KMS-11 (cell line): ENCODE results near the gene CHCHD6.

Experiments used
- H2AFZ ChIP-seq: fragments of 200-600 bp; sonication (generic); 2 replicates; pipeline ENCODE4 v1.6.1; 2016; ENCODE audit warnings: antibody characterized with exemption, mixed run types, low read depth
- H3K27ac ChIP-seq: fragments of 200-600 bp; sonication (generic); 2 replicates; pipeline ENCODE4 v1.6.1; 2016; ENCODE audit warnings: mild to moderate bottlenecking, mixed run types
- H3K27me3 ChIP-seq: fragments of 200-600 bp; sonication (generic); 2 replicates; pipeline ENCODE4 v1.6.1; 2017; ENCODE audit warnings: mild to moderate bottlenecking, low read depth, mixed run types, moderate library complexity; ENCODE audit not compliant: insufficient read depth
- H3K36me3 ChIP-seq: fragments of 200-600 bp; sonication (generic); 2 replicates; pipeline ENCODE4 v1.6.1; 2017; ENCODE audit warnings: mild to moderate bottlenecking, mixed run types; ENCODE audit not compliant: insufficient read depth
- H3K4me1 ChIP-seq: fragments of 200-600 bp; sonication (generic); 2 replicates; pipeline ENCODE4 v1.6.1; 2016; ENCODE audit warnings: mild to moderate bottlenecking, low read depth, mixed run types; ENCODE audit not compliant: poor library complexity, severe bottlenecking
- H3K4me2 ChIP-seq: fragments of 200-600 bp; sonication (generic); 2 replicates; pipeline ENCODE4 v1.7.0; 2016; ENCODE audit warnings: mild to moderate bottlenecking, mixed run types
- H3K4me3 ChIP-seq: fragments of 200-600 bp; sonication (generic); IDR thresholded peaks from 2 replicates; pipeline ENCODE4 v1.6.1; 2017; ENCODE audit warnings: low read depth, low read length, mixed read lengths; ENCODE audit not compliant: insufficient read depth
- H3K79me2 ChIP-seq: fragments of 200-600 bp; sonication (generic); 2 replicates; pipeline ENCODE4 v1.6.1; 2016; ENCODE audit warnings: low read depth, mixed run types; ENCODE audit not compliant: insufficient read depth
- H3K9ac ChIP-seq: fragments of 200-600 bp; sonication (generic); 2 replicates; pipeline ENCODE4 v1.6.1; 2016; ENCODE audit warnings: mild to moderate bottlenecking, mixed run types
- H4K20me1 ChIP-seq: fragments of 200-600 bp; sonication (generic); 2 replicates; pipeline ENCODE4 v1.6.1; 2016; ENCODE audit warnings: mild to moderate bottlenecking, mixed run types; ENCODE audit not compliant: insufficient read depth
- TF ChIP-seq, protein P1 (sequence below): fragments of 200-600 bp; sonication (generic); conservative IDR thresholded peaks from 2 replicates; pipeline ENCODE4 v1.6.1; 2017; ENCODE audit warnings: low read depth, mild to moderate bottlenecking, antibody characterized with exemption, low read length, moderate library complexity, mixed read lengths

Gene CHCHD6

DNA sequence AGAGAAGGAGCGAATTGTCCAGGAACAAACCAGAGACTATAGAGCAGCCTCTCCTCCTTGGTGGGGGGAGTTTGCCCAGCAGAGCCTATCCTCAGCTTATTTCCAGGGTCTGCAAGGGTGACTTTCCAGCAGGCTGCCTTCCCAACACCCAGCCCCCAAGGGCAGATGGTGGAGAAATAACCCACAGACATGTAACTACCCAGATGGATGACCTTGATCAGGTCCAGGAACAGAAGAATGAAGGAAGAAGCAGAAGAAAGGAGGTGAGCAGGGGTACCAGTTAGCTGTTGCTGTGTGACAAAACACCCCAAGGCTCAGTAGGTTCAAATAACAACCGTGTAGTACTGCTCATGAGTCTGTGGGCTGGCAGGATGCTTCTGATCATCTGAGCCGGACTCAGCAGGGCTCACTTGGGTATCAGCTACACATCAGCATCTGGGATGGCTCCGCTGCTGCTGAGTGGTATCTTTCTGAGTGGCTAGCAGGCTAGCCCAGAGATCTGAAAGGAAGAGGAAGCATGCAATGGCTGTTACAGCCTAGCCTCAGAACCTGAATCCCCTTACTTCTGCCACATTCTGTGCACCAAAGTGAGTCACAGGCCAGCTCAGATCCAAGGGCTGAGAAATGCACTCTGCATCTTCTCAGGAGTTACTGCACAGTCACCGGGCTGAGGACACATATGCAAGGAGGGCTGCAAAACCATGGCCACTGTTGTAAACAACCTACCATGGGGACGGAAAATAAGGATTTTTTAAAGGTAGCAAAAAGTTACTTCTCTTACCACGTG is 26.9 kb upstream of the CHCHD6 start:
- no peaks in the 10 kb centered on the region for H4K20me1 ChIP-seq
- no peaks in the 10 kb centered on the region for H3K36me3 ChIP-seq
- H3K4me1 ChIP-seq = peaks cover 6% of the 10 kb centered on the region
- H3K4me3 ChIP-seq = no peak overlapping the region
- H2AFZ ChIP-seq = no peak overlapping the region
- H3K9ac ChIP-seq = no peak overlapping the region
- H3K79me2 ChIP-seq = no peaks in the 10 kb centered on the region
- no peak overlapping the region for H3K27ac ChIP-seq
- H3K27me3 ChIP-seq = no peaks in the 10 kb centered on the region
- H3K4me2 ChIP-seq = no peak overlapping the region
- TF ChIP-seq, protein P1, sequence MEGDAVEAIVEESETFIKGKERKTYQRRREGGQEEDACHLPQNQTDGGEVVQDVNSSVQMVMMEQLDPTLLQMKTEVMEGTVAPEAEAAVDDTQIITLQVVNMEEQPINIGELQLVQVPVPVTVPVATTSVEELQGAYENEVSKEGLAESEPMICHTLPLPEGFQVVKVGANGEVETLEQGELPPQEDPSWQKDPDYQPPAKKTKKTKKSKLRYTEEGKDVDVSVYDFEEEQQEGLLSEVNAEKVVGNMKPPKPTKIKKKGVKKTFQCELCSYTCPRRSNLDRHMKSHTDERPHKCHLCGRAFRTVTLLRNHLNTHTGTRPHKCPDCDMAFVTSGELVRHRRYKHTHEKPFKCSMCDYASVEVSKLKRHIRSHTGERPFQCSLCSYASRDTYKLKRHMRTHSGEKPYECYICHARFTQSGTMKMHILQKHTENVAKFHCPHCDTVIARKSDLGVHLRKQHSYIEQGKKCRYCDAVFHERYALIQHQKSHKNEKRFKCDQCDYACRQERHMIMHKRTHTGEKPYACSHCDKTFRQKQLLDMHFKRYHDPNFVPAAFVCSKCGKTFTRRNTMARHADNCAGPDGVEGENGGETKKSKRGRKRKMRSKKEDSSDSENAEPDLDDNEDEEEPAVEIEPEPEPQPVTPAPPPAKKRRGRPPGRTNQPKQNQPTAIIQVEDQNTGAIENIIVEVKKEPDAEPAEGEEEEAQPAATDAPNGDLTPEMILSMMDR = no peak

DNA sequence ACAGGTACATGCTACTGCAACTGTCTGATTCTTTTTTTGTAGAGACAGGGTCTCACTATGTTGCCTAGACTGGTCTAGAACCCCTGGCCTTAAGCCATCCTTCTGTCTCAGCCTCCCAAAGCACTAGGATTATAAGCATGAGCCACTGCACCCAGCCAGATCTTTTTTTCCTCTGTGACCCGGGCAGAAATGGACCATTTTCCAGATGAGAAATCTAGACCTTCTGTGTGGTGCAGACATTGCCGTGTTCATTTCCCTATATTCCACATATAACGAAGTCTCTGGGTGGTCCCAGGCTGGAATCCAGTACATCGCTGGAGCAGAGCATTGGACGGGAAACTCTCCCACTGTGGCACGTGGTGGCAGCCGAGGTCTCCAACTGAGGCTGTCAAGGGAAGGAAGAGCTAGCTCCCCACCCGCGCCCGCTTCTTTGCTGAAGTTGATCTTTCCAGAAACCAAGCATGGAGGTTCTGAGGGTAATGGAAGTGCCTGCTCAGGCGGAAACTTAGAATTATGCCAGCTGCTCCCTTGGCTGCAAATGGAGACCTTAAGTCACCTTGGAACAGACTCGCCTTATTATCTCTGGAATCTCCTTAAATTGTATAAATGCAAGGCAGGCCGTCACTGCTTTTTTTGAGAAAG is 26.1 kb upstream of the CHCHD6 start:
- H3K27me3 ChIP-seq = no peaks in the 10 kb centered on the region
- no peak overlapping the region for H3K9ac ChIP-seq
- TF ChIP-seq, protein P1 = no peak
- no peak overlapping the region for H3K4me3 ChIP-seq
- H4K20me1 ChIP-seq = no peaks in the 10 kb centered on the region
- H2AFZ ChIP-seq = no peak overlapping the region
- H3K4me1 ChIP-seq = peaks cover 6% of the 10 kb centered on the region
- no peak overlapping the region for H3K27ac ChIP-seq
- H3K4me2 ChIP-seq = no peak overlapping the region
- H3K79me2 ChIP-seq = no peaks in the 10 kb centered on the region
- H3K36me3 ChIP-seq = no peaks in the 10 kb centered on the region

GRCh38 chr3:126678693-126679317 is 25.2 kb upstream of the CHCHD6 start:
- Histone ChIP-seq H3K4me2 (peak overlapping the region; percentile 52), H3K9ac (no peak overlapping the region), H3K4me3 (no peak overlapping the region), H3K27ac (no peak overlapping the region), H2AFZ (peak overlapping the region; percentile 73; the same call in 1 of the 2 replicates), H3K4me1 (peaks cover 6% of the 10 kb centered on the region), H3K27me3 (no peaks in the 10 kb centered on the region), H4K20me1 (no peaks in the 10 kb centered on the region), H3K79me2 (no peaks in the 10 kb centered on the region), H3K36me3 (no peaks in the 10 kb centered on the region)
- TF ChIP-seq, protein P1 = no peak

DNA sequence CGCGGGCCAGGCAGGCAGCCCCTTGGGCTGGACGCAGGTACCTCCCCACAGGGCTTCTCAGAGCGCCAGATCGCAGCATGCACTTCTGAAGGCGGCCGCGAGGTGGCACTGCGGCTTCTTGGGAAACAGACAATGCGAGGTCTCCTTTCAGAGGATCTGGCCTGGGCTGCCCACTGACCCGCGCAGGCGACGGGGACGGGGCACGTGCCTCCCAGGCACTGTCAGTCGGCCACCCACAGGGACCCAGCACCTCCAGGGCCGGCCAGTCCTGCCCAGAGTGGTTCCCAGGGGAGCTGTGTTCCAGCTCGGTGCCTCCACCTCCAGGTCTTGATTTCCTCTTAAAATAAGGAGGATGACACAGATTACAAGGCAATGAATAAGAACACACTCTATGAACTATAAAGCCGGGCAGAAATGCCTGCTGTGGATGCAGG is 24.7 kb upstream of the CHCHD6 start:
- no peak overlapping the region for H3K27ac ChIP-seq
- H3K9ac ChIP-seq = no peak overlapping the region
- peak overlapping the region; percentile 73; the same call in 1 of the 2 replicates for H2AFZ ChIP-seq
- no peak overlapping the region for H3K4me3 ChIP-seq
- no peaks in the 10 kb centered on the region for H3K79me2 ChIP-seq
- H3K36me3 ChIP-seq = no peaks in the 10 kb centered on the region
- H3K4me2 ChIP-seq = peak overlapping the region; percentile 52
- H3K4me1 ChIP-seq = peaks cover 6% of the 10 kb centered on the region
- no peaks in the 10 kb centered on the region for H4K20me1 ChIP-seq
- no peaks in the 10 kb centered on the region for H3K27me3 ChIP-seq
- TF ChIP-seq, protein P1 = peak; percentile 96
